K562 treated with DMSO at 1 percent for 24 hours (cell line): ENCODE results near the gene NME1. TPM values are rescaled to one million over a fixed set of nuclear protein-coding genes. Genes with fewer than 3 reads are reported as not detected.

ENCODE experiments used
- total RNA-seq: library from RNA; unstranded; fragments of 300-600 nt; gene quantifications from 2 replicates; pipeline ENCODE4 v1.2.3, GENCODE V29; 2022; ENCODE audit warnings: low read depth; ENCODE audit not compliant: insufficient read depth

The NME1 gene
- total RNA-seq = 63.4 and 66.6 TPM in 2 replicates

GRCh38 chr17:51153210-51154072, at the start of gene NME1:
NME1 (plus strand) TSS chr17:51153559; CDS start chr17:51155655, 2,096 bp downstream.

DNA sequence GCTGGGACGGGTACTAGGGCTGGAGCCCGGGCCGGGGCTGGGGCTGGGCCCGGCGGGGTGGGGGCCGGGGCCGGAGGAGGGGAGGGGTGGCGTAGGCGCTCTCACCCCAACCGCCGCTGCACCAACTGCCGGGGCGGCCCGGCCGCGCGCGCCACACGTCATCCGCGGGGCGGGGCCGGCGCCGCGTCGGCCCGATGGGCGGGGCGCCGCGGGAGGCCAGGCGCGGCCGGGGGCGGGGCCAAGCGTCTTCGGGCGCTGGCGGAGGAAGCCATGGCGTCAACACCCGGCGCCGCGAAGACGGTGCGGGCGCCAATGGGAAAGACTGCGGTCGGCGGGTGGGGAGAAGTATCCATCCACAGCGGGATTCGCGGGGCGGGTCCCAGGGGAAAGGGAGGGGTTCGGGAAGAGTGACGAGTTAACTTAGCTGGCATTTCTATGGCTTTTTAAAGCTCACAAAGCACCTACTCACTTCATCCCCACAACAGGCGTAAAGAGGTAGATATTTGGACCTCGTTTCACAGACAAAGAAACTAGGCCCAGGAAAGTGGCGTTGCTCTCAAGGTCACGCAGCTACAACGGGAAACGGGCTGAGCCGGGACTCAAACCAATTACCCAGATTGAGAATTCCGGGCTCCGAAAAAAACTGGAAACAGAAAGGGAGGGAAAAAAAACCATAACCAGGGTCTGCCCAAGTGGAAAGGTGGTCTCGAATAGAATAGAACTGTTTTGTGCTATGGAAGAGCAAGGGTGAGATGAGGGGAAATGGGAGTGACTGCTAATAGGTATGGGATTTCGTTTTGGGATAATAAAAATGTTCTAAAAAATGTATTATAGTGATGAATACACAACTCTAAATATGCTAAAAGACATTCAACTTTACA, 32.4 kb upstream of the NME1 start, which contains the start of gene SPAG9:
SPAG9 (minus strand) TSS at position 130 of the 881 bp plus-strand sequence. CDS start 212 bp downstream, outside the sequence.

DNA sequence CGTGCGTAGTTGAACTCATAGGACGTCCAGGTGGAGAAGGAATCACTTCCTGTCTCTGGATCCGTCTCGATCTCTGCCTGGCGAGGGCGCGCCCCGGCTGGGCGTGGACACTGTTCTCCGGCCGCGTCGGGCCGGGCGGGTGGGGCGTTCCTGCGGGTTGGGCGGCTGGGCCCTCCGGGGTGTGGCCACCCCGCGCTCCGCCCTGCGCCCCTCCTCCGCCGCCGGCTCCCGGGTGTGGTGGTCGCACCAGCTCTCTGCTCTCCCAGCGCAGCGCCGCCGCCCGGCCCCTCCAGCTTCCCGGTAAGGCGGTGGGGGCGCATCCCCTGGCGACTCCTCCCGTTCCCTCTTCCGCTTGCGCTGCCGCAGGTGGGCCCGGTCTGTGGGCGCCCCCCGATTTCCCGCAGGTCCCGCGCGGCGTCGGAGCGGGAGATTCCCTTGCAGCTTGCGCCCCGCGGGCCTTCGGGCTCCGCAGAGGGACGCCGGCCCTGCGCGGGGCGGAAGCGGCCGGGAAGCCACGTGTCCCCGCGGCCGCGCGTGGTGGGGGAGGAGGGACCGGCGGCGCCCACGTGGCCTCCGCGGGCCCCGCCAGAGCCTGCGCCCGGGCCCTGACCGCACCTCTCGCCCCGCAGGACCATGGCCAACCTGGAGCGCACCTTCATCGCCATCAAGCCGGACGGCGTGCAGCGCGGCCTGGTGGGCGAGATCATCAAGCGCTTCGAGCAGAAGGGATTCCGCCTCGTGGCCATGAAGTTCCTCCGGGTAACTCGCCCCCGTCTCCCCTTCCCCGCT, 13.0 kb downstream of the NME1 start, which contains the start of gene NME2:
NME2 (plus strand) TSS at position 214 of the 789 bp plus-strand sequence; CDS start at position 634, 420 bp downstream.

Other genes starting within 250 kb of the NME1 start
- gene SPAG9, start 32.7 kb upstream of the NME1 start, total RNA-seq = 39.6 and 51.0 TPM in 2 replicates
- gene NME2, start 12.9 kb downstream of the NME1 start, total RNA-seq = 868 and 956 TPM in 2 replicates
- 5.1 and 5.7 TPM in 2 replicates for gene MBTD1, start 106.5 kb downstream of the NME1 start, total RNA-seq
- 42.0 and 45.0 TPM in 2 replicates for gene UTP18, start 107.0 kb downstream of the NME1 start, total RNA-seq